A549 (cell line): Measurements from ENCODE around the gene OLFM3.
A peak's percentile ranks its signal among the peaks of the same experiment; 100 is the strongest.

Source experiments
- BHLHE40 ChIP-seq: IDR thresholded peaks from 2 replicates; pipeline ENCODE4 v1.6.1; 2012; ENCODE audit warnings: low read depth, low read length, inconsistent platforms
- CTCF ChIP-seq: fragments of >200 bp; sonication (Bioruptor Twin); formaldehyde crosslinking; IDR thresholded peaks from 3 replicates; pipeline ENCODE4 v1.5.1; 2016
- ESRRA ChIP-seq: fragments of 150-350 bp; IDR thresholded peaks from 2 replicates; pipeline ENCODE4 v1.6.1; 2014; ENCODE audit warnings: mild to moderate bottlenecking, low read length, borderline replicate concordance
- FOSL2 ChIP-seq, 2 experiments: fragments of 450-650 bp in 1 of 2; fragments of >200 bp in 1 of 2; sonication (Bioruptor Twin) in 1 of 2; formaldehyde crosslinking; IDR thresholded peaks; 2 replicates each; pipeline versions ENCODE4 v1.5.0 to v1.6.1; 2016 to 2020; ENCODE audit warnings: mild to moderate bottlenecking in 1 of 2, moderate library complexity in 1 of 2
- FOXS1 ChIP-seq: fragments of 250-450 bp; sonication (Bioruptor Pico); IDR thresholded peaks from 2 replicates; pipeline ENCODE4 v1.5.0; 2020; ENCODE audit warnings: mild to moderate bottlenecking, moderate library complexity
- MAX ChIP-seq: IDR thresholded peaks from 2 replicates; pipeline ENCODE4 v1.6.1; 2012
- MAZ ChIP-seq: fragments of 150-350 bp; IDR thresholded peaks from 2 replicates; pipeline ENCODE4 v1.6.1; 2014; ENCODE audit warnings: antibody characterized with exemption, low read depth, low read length, borderline replicate concordance
- POLR2A ChIP-seq: IDR thresholded peaks from 2 replicates; pipeline ENCODE4 v1.6.1; 2012; ENCODE audit warnings: mild to moderate bottlenecking, low read length
- REST ChIP-seq: fragments of 200-600 bp; sonication (generic); IDR thresholded peaks from 2 replicates; pipeline ENCODE4 v1.6.1; 2016; ENCODE audit warnings: antibody characterized with exemption, mild to moderate bottlenecking, moderate library complexity

- no peak for TF ChIP-seq REST
- TF ChIP-seq CTCF, result peak; percentile 20; the same call in 1 of the 3 replicates
- no peak for TF ChIP-seq MAX
- no peak for TF ChIP-seq BHLHE40
- TF ChIP-seq FOXS1 (CRISPR knock-in tag), result no peak
- TF ChIP-seq ESRRA, result no peak
- TF ChIP-seq FOSL2 (IDR thresholded peaks at IDR 0.05), result no peak
- TF ChIP-seq FOSL2 (CRISPR knock-in tag; IDR thresholded peaks at IDR 0.05), result no peak
- TF ChIP-seq POLR2A, result no peak
- no peak for TF ChIP-seq MAZ
These were observed 176.7 kb downstream of the OLFM3 start for GRCh38 chr1:101820071-101820470.
